ENCODE measurements around the gene SNAP23. TPM values are rescaled to one million over a fixed set of nuclear protein-coding genes. Genes with fewer than 3 reads are reported as not detected.

SNAP23 gene
- total RNA-seq, 2 experiments from 2014 or later: 36.9 to 63.9 TPM

Other genes starting within 250 kb of the SNAP23 start
- 10 to 100 TPM; 22.7 to 30.4 TPM for gene GANC, start 222.4 kb upstream of the SNAP23 start, total RNA-seq
- 10 to 100 TPM; 30.7 to 36.1 TPM for gene TMEM87A, start 222.2 kb upstream of the SNAP23 start, total RNA-seq
- gene CAPN3, start 136.1 kb upstream of the SNAP23 start, total RNA-seq: 1 to 10 TPM; 3.6 to 4.6 TPM
- 10 to 100 TPM; 41.1 to 51.8 TPM for gene ZNF106, start 4.5 kb upstream of the SNAP23 start, total RNA-seq
- 10 to 100 TPM; 22.9 to 25.2 TPM for gene LRRC57, start 53.2 kb downstream of the SNAP23 start, total RNA-seq
- gene HAUS2, start 53.2 kb downstream of the SNAP23 start, total RNA-seq: 10 to 100 TPM; 35.5 to 35.6 TPM
- gene STARD9, start 80.0 kb downstream of the SNAP23 start, total RNA-seq: 10 to 100 TPM in 1 of 2 experiments, 1 to 10 TPM in 1; 9.6 to 20.8 TPM
- 10 to 100 TPM; 29.0 to 39.2 TPM for gene CDAN1, start 241.5 kb downstream of the SNAP23 start, total RNA-seq

Data from activated CD8-positive, alpha-beta memory T cell treated with anti-CD3 and anti-CD28 coated beads, Interleukin-2, amount 10 ng/mL, durations not matched to agents 7 days and 5 days (primary cell).